NOMO-1 treated with dmso at 0.1 percent for 144 hours (cell line): Measurements from ENCODE around the gene LEF1.

ENCODE experiments used
- DNase-seq: peaks from one replicate; lab custom pipeline; 2025; ENCODE audit not compliant: unreplicated experiment; lab: John Stamatoyannopoulos, UW

The LEF1 gene

DNA sequence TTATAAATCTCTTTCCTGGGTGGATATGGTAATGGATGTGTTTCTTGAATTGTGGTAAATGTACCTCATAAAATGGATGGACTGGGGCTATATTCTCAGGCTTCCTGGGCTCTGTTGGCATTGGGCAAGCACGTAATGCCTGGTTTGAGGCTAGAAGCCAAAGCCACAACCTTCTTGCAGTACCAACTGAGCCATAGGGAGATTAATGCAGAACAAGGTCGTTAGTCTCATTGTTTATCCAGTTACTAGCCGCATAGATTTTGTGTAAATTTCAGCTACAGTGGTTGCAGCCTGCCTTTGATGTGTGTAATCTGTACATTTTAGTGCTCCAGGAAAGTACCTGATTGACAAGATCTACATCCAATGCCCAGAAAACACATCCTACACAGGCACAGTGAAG lies 7.2 kb upstream of the LEF1 start:
- no peak for DNase-seq

DNA sequence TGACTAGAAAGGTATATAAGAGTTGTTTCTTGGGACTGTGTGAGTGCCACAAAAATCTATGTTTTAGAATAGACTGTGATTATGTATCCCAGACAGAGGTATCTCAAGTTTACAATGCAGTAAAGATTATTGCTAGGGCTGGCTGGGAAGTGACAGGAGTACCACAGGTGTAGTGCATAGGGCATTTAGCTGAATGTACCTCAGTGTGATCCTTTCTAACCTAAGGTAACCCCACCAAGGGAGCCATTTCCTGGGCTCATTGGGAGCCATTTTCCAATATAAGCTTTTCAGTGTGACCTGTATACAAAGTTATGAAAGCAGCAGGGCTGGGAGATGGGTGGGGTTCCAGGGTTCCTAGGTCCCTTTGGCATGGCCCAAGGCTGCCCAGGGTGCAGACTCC lies 6.1 kb upstream of the LEF1 start:
- DNase-seq: no peak

DNA sequence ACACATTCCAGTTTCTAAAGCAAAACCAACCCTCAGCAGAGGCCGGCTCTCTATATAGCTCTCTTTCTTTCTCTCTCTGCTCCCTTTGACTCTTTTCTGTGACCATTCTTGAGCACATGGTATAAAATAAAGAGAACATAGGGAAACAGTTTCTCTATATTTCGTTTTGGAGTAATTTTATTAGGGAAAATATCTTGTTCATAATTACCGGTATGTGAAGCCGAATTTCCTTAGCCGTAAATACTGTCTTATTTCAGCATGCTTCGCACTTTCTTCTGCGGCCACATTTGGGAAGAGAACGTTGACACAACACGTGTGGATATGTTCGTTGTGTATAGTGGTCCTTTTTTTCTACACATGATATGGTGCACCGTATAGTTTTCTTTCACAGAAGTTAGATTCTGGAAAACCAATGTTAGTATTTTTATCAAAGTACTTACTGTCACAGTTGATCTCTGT lies 4.9 kb upstream of the LEF1 start:
- DNase-seq: no peak

DNA sequence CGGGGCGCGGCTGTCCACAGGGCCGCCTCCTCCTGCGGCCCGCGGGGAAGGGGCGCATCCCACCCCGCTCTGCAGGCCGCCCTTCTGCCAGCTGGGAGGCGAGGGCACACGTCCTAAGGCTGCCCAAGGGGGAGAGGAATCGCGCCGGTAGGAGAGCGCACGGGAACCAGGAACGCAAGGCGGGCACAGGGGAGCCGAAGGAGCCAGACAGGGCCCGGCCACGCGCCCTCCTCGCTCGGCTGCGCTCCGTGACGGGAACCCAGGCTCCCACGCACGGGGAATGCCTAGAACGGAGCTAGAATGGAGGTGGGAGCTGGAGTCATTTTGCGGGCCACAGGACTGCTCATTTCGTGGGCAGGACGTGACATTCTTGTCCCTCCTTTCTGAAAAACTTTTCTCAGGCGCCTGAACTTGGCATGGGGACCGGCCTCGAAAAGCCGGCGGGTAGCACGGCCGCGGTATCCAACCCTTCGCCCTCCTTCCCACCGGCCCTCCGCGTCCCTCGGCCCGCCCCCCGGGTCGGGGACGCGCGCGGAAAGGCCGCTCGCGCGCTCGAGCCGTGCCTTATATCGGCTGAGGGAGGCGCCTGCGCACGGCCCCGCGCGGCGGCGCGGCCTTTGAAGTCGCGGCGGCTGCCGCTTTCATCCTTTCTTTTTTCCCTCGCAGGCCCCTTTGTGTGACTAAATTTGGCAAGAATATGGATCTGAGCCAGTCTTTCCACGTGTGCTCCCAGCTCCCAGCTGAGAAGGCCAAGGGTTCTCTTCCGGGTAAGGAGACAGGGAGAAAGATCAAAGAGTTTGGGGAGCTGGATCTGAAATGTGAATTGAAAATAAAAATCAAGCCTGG lies 4.2 kb upstream of the LEF1 start:
- no peak for DNase-seq

DNA sequence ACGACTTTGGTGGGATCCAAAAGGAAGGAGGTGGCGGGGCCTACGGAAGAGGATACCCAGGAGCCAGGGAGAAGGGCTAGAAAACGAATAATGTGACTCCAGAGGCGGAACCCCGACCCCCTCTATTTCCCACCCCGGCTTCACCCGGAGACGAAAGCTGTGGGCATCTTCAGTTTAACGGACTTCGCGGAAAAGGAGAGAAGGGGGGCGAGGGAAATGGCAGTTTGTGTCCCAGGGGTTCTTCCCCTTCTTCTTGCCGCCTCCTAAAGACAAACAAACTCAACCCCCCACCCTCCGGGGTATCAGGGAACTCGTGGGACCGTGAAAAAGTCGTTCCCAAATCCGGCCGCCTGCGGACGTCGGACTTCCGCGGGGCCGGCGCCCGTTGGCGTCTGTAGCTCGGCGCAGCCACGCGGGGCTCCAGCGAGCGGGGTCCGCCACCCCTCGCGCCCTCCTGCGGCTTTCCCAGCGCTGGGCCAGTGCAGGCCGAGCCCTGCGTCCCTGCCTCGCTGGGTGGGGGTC lies 3.6 kb upstream of the LEF1 start:
- DNase-seq: no peak

GRCh38 chr4:108171339-108172230 lies 2.9 kb upstream of the LEF1 start:
- no peak for DNase-seq

DNA sequence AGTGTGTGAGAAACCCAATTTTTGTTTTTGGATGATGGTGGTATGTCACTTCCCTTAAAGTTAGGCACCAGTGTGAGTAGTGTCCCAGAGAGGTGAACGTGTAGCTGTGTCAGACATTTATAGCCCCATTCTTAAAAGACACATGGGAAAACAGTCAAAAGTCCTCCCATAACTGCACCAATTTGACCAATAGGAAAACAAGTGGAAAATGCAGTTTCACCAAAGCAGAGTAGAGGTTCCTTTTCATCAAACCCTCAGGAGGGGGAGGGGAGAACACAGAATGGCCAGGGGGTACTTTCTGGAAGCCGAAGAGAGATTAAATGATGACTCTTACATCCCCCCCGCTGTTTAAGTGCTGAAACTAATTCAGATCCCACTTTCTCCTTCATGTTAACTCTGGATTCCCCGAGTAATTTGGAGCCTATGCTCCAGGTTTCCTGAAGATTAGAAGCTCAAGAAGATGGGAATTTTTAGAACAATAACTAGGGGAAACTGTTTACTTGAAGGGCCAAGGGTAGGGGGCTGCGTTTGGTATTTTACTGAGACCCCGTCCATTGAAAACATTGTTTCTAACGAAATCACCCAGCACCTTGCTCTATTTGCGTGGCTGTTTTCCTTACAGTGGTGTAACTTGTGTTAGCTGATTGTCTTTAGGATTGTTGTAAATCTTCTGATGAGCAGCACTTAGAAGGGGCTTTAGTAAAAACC lies 2.1 kb upstream of the LEF1 start:
- no peak for DNase-seq

- no peak for DNase-seq
Measured at GRCh38 chr4:108169664-108170063, 932 bp upstream of the LEF1 start.

- peak; percentile 23 for DNase-seq
Measured at GRCh38 chr4:108168160-108168670, 517 bp downstream of the LEF1 start.

- no peak for DNase-seq
Measured at GRCh38 chr4:108166441-108167315, 2.1 kb downstream of the LEF1 start.

DNA sequence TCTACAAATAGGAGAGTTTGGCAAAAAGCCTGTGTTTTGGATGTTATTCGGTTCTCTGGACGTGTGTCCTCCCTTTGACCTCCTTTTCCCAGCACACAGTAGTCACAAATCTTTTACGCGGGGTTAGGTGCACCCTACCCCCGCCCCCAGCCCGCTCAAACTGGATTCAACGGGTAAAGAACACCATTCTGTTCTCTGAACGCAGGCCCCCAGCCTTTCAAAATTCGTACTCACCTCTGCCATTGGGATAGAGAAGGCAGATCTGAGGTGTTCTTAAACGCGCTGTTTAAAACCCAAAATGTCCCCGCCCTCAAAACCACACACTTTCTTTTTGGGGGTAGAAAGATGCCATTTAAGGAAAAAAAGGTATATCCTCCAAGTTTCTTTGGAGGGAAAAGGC lies 2.7 kb downstream of the LEF1 start:
- no peak for DNase-seq

DNA sequence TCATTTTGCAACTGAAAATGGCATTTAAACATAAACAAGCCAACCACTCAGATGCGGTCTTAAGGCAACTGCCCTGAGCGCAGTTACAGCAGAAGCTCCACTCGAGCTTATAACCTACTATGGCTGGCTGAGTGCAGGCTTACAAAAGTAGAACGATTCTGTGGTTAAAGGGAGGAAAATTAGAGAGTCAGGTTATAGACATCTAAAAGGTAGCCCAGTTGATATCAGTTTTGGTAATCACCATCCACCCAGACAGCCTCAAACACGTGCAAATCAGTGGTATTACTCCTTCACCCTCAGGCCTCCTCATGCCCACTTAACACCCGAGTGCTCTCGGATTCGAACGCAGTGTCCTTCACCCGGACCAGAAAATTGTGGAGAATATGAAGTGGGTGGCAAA lies 3.1 kb downstream of the LEF1 start:
- DNase-seq: no peak

GRCh38 chr4:108163351-108163750 lies 5.4 kb downstream of the LEF1 start:
- no peak for DNase-seq

DNA sequence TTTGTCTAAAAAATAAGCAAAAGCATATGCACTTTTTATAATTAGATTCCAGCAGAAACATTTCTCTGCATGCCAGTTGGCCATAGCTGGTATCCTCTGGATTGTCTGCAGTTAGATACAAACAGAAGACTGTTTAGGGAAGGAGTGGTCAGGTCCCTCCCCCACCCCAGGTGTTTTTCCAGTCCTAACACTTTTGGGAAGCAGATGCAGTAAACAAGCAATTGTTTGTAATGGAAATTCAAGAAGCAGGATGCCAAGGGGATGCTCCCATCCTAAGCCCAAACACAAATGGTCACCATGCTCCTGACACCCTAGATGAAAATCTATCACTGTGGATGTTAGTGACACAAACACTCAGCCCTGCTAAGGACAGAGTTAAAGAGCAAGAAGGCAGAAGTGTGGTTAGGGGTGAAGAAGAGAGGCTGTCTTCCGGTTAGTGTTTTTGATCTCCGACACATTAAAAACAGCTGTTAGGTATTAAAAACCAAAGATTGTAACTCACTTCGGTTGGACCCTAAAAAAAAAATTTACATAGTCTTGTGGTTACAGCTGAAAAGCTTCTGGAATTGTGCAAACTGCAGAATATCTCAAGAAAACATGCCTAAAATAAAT lies 7.9 kb downstream of the LEF1 start:
- no peak for DNase-seq

DNA sequence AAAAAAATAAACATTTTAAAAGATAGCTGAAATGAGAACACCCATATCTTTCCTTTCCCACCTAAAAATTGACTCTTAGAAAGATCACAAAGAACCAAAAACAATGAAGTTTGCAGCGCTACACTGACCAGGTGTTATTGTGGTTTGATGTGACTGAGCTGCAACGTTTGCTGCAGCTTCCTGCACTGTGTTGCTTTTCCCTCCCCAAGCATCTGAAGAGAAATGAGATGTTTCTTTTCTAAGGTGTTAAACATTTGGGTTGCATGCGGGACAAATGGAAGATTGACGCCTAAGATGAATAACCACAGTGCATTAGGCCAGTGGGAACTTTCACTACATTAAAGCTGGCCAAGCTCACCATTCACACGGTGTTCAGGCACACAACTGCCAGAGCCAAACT lies 8.9 kb downstream of the LEF1 start:
- DNase-seq: no peak

- no peak for DNase-seq
Measured at GRCh38 chr4:108157655-108158054, 11.1 kb downstream of the LEF1 start.

DNA sequence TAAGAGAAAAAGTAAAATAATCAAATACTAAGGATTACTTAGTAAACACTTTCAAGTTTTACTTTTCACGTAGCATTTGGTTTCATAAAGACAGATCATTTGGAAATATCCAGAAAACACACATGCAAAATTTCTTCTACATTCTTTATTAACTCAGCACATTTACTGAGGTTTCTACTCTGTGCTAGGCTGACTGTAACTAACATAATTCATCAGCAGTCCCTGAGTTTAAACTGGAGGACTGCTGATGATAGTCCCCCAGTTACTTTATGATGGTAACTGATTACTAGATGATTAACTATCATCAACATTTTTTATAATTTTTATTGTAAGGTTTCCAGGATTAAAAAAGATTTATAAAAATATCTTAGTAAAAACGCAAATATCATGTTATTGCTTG lies 12.3 kb downstream of the LEF1 start:
- no peak for DNase-seq

DNA sequence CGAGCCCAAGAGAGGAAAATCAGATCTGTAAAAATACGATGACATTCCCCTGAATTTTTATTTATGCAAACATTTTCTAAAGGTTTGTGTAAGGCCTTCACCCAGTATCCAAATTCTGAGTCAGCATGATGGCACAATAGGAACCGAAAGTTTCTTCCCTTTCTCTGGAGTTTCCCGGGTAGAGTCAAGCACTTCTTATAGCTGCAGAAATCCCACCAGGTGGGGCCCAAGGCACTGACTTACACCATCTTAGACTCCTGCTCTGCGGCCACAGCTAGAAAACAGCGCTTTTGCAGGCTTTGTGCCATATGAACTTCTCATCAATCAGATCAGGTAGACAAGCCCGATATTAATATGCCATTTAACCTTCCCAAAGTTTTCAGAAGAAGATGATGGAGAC lies 13.4 kb downstream of the LEF1 start:
- no peak for DNase-seq

DNA sequence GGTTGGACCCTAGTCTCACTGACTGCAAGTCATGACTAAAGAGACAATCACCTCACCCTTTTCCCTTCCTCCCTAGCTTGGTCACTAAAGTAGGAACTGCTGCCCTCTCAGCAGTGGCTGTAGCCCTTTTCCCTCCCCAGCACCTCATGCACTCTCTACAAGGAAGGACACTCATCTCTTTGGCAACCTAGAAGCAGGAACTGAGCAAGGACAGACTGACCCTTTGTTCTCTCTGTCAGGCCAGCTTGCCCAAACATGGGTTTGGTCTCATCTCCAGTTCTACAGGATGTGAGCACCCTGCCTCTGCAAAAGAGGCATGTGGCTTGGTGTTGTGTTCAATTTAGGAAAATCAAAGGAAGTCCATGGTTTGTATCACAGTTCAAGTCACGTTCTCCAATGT lies 15.8 kb downstream of the LEF1 start:
- DNase-seq: no peak
